ENCODE data around the gene INVS.
"Not testable (repeated sequence)": the region's sequence is repeated elsewhere in the genome, so short reads cannot be mapped to it uniquely, and the experiment has no call there.

INVS gene

GRCh38 chr9:100082782-100083181 lies 16.3 kb upstream of the INVS start:
- TF ChIP-seq POLR2A (IDR thresholded peaks at IDR 0.05; ENCODE audit: low read depth, low read length) (no peak), POU2F2 (IDR thresholded peaks at IDR 0.05; ENCODE audit: low read depth, low read length) (no peak), TAF1 (IDR thresholded peaks at IDR 0.05; ENCODE audit: low read depth, low read length) (no peak), POLR2AphosphoS5 (IDR thresholded peaks at IDR 0.05; ENCODE audit: low read depth, low read length) (no peak), PAX5 (IDR thresholded peaks at IDR 0.05; ENCODE audit: insufficient read depth, low read length, severe bottlenecking) (no peak), SPI1 (IDR thresholded peaks at IDR 0.05; ENCODE audit: low read depth, low read length) (no peak)
- FAIRE-seq (no peak), DNase-seq (ENCODE audit: insufficient read length, low spot score) (no peak)

DNA sequence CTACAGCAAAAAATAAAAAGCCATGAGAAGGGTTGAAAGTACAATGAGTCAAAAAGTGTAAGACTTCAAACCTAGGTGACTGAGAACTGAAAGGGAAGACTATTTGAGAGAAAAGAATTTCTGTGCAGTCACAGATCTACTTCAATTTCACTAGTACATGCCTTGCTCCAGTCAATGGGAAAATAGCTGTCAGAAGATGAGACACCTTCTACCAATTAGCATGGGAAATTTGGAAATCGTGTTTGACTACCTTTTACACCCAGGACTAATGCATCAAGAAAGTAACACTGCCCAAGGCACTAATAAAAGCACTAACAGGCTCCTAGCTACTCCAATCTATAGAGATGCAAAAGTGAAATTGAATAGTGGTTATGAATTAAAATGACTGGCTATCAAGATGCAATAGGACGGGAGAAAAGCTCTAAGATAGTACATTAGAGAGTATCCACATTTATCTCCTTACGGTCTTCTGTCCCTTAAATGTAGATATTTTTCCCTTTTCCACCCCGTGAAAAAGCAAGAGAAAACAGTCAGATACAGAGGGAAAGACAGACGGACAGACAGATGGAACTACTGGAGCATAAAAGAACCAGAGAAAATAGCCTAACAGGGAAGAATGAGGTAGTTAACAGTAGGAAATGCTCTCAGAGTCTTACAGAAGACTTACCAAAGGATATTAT lies 15.5 kb upstream of the INVS start:
- FAIRE-seq (no peak), DNase-seq (ENCODE audit: insufficient read length, low spot score) (no peak)
- TF ChIP-seq SPI1 (IDR thresholded peaks at IDR 0.05; ENCODE audit: low read depth, low read length) (0 out of 2 replicates have a peak, but pooled peaks have one; percentile 30), POLR2A (IDR thresholded peaks at IDR 0.05; ENCODE audit: low read depth, low read length) (peak; percentile 53; the same call in 1 of the 2 replicates), POLR2AphosphoS5 (IDR thresholded peaks at IDR 0.05; ENCODE audit: low read depth, low read length) (0 out of 2 replicates have a peak, but pooled peaks have one; percentile 48), PAX5 (IDR thresholded peaks at IDR 0.05; ENCODE audit: insufficient read depth, low read length, severe bottlenecking) (no peak), POU2F2 (IDR thresholded peaks at IDR 0.05; ENCODE audit: low read depth, low read length) (no peak), TAF1 (IDR thresholded peaks at IDR 0.05; ENCODE audit: low read depth, low read length) (no peak)

- FAIRE-seq = peak; percentile 93
- TF ChIP-seq POLR2AphosphoS5 (IDR thresholded peaks at IDR 0.05; ENCODE audit: low read depth, low read length) = no peak
- TF ChIP-seq PAX5 (IDR thresholded peaks at IDR 0.05; ENCODE audit: insufficient read depth, low read length, severe bottlenecking) = no peak
- TF ChIP-seq TAF1 (IDR thresholded peaks at IDR 0.05; ENCODE audit: low read depth, low read length) = no peak
- TF ChIP-seq POU2F2 (IDR thresholded peaks at IDR 0.05; ENCODE audit: low read depth, low read length) = no peak
- no peak for TF ChIP-seq POLR2A (IDR thresholded peaks at IDR 0.05; ENCODE audit: low read depth, low read length)
- TF ChIP-seq SPI1 (IDR thresholded peaks at IDR 0.05; ENCODE audit: low read depth, low read length) = no peak
- DNase-seq (ENCODE audit: insufficient read length, low spot score) = no peak
These were observed 15.0 kb upstream of the INVS start for GRCh38 chr9:100084128-100084453.

GRCh38 chr9:100084734-100085133 lies 14.3 kb upstream of the INVS start:
- TF ChIP-seq SPI1 (IDR thresholded peaks at IDR 0.05; ENCODE audit: low read depth, low read length) (no peak), POU2F2 (IDR thresholded peaks at IDR 0.05; ENCODE audit: low read depth, low read length) (no peak; the same call in 1 of the 2 replicates), POLR2AphosphoS5 (IDR thresholded peaks at IDR 0.05; ENCODE audit: low read depth, low read length) (no peak), PAX5 (IDR thresholded peaks at IDR 0.05; ENCODE audit: insufficient read depth, low read length, severe bottlenecking) (no peak), POLR2A (IDR thresholded peaks at IDR 0.05; ENCODE audit: low read depth, low read length) (no peak), TAF1 (IDR thresholded peaks at IDR 0.05; ENCODE audit: low read depth, low read length) (no peak)
- FAIRE-seq = peak; percentile 89
- no peak for DNase-seq (ENCODE audit: insufficient read length, low spot score)

DNA sequence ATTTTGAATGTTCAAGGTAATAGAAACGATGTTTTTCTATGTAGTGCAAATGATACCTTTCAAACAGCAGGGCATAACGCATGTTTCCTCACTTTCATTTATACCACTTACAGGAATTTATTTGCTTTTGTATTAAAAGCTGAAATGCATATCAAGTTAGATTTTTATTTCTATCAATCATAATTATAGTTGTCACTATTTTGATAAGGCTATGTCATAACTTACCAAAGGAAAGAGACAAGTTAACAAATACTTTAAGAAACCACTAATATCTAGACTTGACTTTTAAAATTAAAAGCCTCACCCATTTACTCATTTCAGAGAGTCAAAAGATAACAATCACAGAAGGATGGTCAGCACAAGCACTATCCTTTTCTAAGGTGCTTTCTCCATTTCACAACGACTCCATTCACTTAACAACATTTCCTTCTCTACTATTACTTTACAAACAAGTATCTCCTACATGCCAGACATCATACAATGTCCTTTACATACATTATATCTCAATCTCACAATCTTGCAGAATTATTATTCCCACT lies 12.9 kb upstream of the INVS start:
- DNase-seq (ENCODE audit: insufficient read length, low spot score) (no peak), FAIRE-seq (peak; percentile 55)
- no peak for TF ChIP-seq POLR2A (IDR thresholded peaks at IDR 0.05; ENCODE audit: low read depth, low read length)
- no peak for TF ChIP-seq POLR2AphosphoS5 (IDR thresholded peaks at IDR 0.05; ENCODE audit: low read depth, low read length)
- TF ChIP-seq SPI1 (IDR thresholded peaks at IDR 0.05; ENCODE audit: low read depth, low read length) = no peak
- TF ChIP-seq POU2F2 (IDR thresholded peaks at IDR 0.05; ENCODE audit: low read depth, low read length) = no peak
- TF ChIP-seq TAF1 (IDR thresholded peaks at IDR 0.05; ENCODE audit: low read depth, low read length) = no peak
- no peak for TF ChIP-seq PAX5 (IDR thresholded peaks at IDR 0.05; ENCODE audit: insufficient read depth, low read length, severe bottlenecking)

GRCh38 chr9:100087218-100087617 lies 11.8 kb upstream of the INVS start:
- no peak for FAIRE-seq
- no peak for TF ChIP-seq TAF1 (IDR thresholded peaks at IDR 0.05; ENCODE audit: low read depth, low read length)
- TF ChIP-seq POU2F2 (IDR thresholded peaks at IDR 0.05; ENCODE audit: low read depth, low read length) = no peak
- no peak for TF ChIP-seq POLR2A (IDR thresholded peaks at IDR 0.05; ENCODE audit: low read depth, low read length)
- TF ChIP-seq POLR2AphosphoS5 (IDR thresholded peaks at IDR 0.05; ENCODE audit: low read depth, low read length) = no peak
- no peak for TF ChIP-seq PAX5 (IDR thresholded peaks at IDR 0.05; ENCODE audit: insufficient read depth, low read length, severe bottlenecking)
- DNase-seq (ENCODE audit: insufficient read length, low spot score) = no peak

DNA sequence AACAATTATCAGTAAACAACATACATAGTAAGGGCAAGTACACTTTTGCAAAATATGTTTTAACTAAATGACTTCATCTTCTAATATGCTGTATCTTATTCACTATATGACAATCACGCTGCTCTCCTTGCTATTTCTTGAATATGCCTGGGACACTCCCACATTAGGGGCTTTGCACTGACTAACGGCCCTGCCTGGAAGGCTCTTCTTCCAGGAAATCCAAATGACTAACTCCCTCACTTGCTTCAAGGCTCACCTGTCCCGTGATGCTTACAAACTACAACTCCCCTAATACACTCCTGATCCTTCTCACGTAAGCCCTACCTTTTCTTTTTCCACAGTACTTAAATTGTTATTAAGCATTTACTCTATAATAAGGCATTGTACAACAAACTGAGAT lies 10.8 kb upstream of the INVS start:
- DNase-seq (ENCODE audit: insufficient read length, low spot score) (no peak), FAIRE-seq (peak; percentile 45)
- TF ChIP-seq POLR2A (IDR thresholded peaks at IDR 0.05; ENCODE audit: low read depth, low read length) = no peak
- TF ChIP-seq PAX5 (IDR thresholded peaks at IDR 0.05; ENCODE audit: insufficient read depth, low read length, severe bottlenecking) = no peak
- TF ChIP-seq SPI1 (IDR thresholded peaks at IDR 0.05; ENCODE audit: low read depth, low read length) = no peak
- no peak for TF ChIP-seq TAF1 (IDR thresholded peaks at IDR 0.05; ENCODE audit: low read depth, low read length)
- no peak for TF ChIP-seq POLR2AphosphoS5 (IDR thresholded peaks at IDR 0.05; ENCODE audit: low read depth, low read length)
- TF ChIP-seq POU2F2 (IDR thresholded peaks at IDR 0.05; ENCODE audit: low read depth, low read length) = no peak

GRCh38 chr9:100090880-100091279 lies 8.2 kb upstream of the INVS start:
- FAIRE-seq = no peak

DNA sequence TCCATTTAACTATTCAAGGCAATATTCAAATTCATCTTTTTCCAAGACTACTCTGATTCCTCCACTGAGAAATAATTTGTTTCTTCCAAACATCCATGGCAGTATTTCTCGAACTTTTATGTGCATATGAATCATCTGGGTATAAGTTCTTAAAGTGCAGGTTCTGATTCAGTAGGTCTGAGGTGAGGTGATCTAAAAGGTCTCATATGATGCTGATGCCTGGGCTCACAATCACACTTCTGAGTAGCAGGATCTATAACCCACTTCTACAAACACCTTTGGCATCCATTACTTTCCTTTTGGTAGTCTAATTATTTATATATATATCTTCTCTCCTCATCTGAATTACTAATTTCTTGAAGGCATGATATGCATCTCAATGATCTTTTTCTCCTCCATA lies 7.4 kb upstream of the INVS start:
- FAIRE-seq (no peak), DNase-seq (ENCODE audit: insufficient read length, low spot score) (no peak)
- TF ChIP-seq TAF1 (IDR thresholded peaks at IDR 0.05; ENCODE audit: low read depth, low read length) = no peak

More at GRCh38 chr9:100090880-100091279, 8.2 kb upstream of the INVS start:
- TF ChIP-seq POLR2AphosphoS5 (IDR thresholded peaks at IDR 0.05; ENCODE audit: low read depth, low read length) = no peak
- no peak for TF ChIP-seq POU2F2 (IDR thresholded peaks at IDR 0.05; ENCODE audit: low read depth, low read length)
- no peak for TF ChIP-seq PAX5 (IDR thresholded peaks at IDR 0.05; ENCODE audit: insufficient read depth, low read length, severe bottlenecking)
- TF ChIP-seq TAF1 (IDR thresholded peaks at IDR 0.05; ENCODE audit: low read depth, low read length) = no peak
- TF ChIP-seq SPI1 (IDR thresholded peaks at IDR 0.05; ENCODE audit: low read depth, low read length) = no peak
- no peak for TF ChIP-seq POLR2A (IDR thresholded peaks at IDR 0.05; ENCODE audit: low read depth, low read length)
- no peak for DNase-seq (ENCODE audit: insufficient read length, low spot score)

DNA sequence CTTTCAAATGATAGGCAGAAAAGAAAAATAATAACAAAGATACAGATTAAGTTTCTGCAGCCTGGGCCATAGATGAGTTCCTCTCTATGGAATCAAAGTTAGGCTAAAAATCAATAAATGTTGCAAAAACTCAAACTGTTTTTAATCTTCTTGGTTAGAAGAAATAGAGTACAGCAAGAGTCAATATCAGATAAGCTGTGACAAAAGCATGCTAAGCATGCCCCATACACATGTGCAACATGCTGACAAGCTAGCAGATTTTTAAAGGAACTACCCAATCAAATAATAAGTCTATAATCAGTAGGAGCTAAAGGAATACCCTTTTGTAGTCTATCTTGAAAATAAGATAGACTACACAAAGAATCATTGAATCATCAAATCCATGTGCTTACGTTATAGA lies 7.0 kb upstream of the INVS start:
- FAIRE-seq = no peak
- no peak for DNase-seq (ENCODE audit: insufficient read length, low spot score)
- no peak for TF ChIP-seq SPI1 (IDR thresholded peaks at IDR 0.05; ENCODE audit: low read depth, low read length)

DNA sequence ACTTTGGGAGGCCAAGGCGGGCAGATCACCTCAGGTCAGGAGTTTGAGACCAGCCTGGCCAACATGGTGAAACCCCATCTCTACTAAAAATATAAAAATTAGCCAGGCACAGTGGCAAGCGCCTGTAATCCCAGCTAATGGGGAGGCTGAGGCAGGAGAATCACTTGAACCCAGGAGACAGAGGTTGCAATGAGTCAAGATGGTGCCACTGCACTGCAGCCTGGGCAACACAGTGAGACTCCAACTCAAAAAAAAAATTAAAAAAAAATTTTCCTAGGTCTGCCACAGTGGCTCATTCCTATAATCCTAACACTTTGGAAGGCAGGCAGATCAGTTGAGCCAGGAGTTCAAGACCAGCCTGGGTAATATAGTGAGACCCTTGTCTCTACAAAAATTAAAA lies 4.6 kb upstream of the INVS start:
- not testable (repeated sequence) for DNase-seq (ENCODE audit: insufficient read length, low spot score); FAIRE-seq

Measured in GM12891 (cell line).